Liver (tissue), 9 donors: ENCODE measurements around the gene TWIST1. TPM values are rescaled to one million over a fixed set of nuclear protein-coding genes. Genes with fewer than 3 reads are reported as not detected.

Source experiments
- DNase-seq: peaks from one replicate; pipeline ENCODE4 v3.0.0-alpha.2; 2017; ENCODE audit warnings: low spot score
- H3K27ac ChIP-seq, 2 donors: one replicate each; pipeline ENCODE4 v1.7.0; 2013; ENCODE audit warnings: inconsistent platforms in 2 of 2, low read length in 2 of 2, control low read depth in 1 of 2, low read depth in 1 of 2, mild to moderate bottlenecking in 1 of 2
- H3K27me3 ChIP-seq, 4 donors: one replicate each; pipeline versions ENCODE4 v1.6.1 to v1.7.0; 2013; ENCODE audit warnings: low read length in 3 of 4, inconsistent platforms in 1 of 4, mild to moderate bottlenecking in 1 of 4, moderate library complexity in 1 of 4; ENCODE audit not compliant: control insufficient read depth in 4 of 4, insufficient read depth in 4 of 4
- H3K36me3 ChIP-seq, 4 donors: one replicate each; pipeline versions ENCODE4 v1.6.1 to v1.7.0; 2013; ENCODE audit warnings: low read length in 3 of 4, mild to moderate bottlenecking in 3 of 4, low read depth in 1 of 4, moderate library complexity in 1 of 4; ENCODE audit not compliant: control insufficient read depth in 4 of 4, insufficient read depth in 3 of 4
- H3K4me1 ChIP-seq, 4 donors: one replicate each; pipeline versions ENCODE4 v1.6.1 to v1.7.0; 2013; ENCODE audit warnings: low read length in 3 of 4, mild to moderate bottlenecking in 3 of 4, moderate library complexity in 1 of 4; ENCODE audit not compliant: control insufficient read depth in 4 of 4, insufficient read depth in 4 of 4
- H3K4me3 ChIP-seq, 3 donors: one replicate each; pipeline versions ENCODE4 v1.6.1 to v1.7.0; 2013; ENCODE audit warnings: low read length in 3 of 3, control low read depth in 1 of 3, low read depth in 1 of 3, mild to moderate bottlenecking in 1 of 3
- H3K9ac ChIP-seq, 2 donors: one replicate each; pipeline ENCODE4 v1.7.0; 2013; ENCODE audit warnings: low read length in 2 of 2, mild to moderate bottlenecking in 2 of 2, moderate library complexity in 2 of 2, control low read depth in 1 of 2, low read depth in 1 of 2
- H3K9me3 ChIP-seq, 4 donors: one replicate each; pipeline versions ENCODE4 v1.6.1 to v1.7.0; 2013; ENCODE audit warnings: low read length in 3 of 4; ENCODE audit not compliant: control insufficient read depth in 4 of 4
- EGR1 ChIP-seq, 2 donors: IDR thresholded peaks; 2 replicates each; pipeline ENCODE4 v1.6.1; 2016 to 2018; ENCODE audit warnings: antibody characterized with exemption in 2 of 2, low read depth in 2 of 2
- FOXA1 ChIP-seq: IDR thresholded peaks from 2 replicates; pipeline ENCODE4 v1.6.1; 2016; ENCODE audit warnings: antibody characterized with exemption
- FOXA2 ChIP-seq: IDR thresholded peaks from 2 replicates; pipeline ENCODE4 v1.6.1; 2016; ENCODE audit warnings: antibody characterized with exemption
- GABPA ChIP-seq, 2 donors: IDR thresholded peaks in 1 of 2; conservative IDR thresholded peaks in 1 of 2; 2 replicates each; pipeline ENCODE4 v1.6.1; 2016; ENCODE audit warnings: antibody characterized with exemption in 2 of 2, mild to moderate bottlenecking in 1 of 2, moderate library complexity in 1 of 2
- HNF4A ChIP-seq, 2 donors: conservative IDR thresholded peaks; 2 replicates each; pipeline ENCODE4 v1.6.1; 2016; ENCODE audit warnings: antibody characterized with exemption in 2 of 2, mild to moderate bottlenecking in 2 of 2
- HNF4G ChIP-seq: IDR thresholded peaks from 2 replicates; pipeline ENCODE4 v1.6.1; 2016; ENCODE audit warnings: antibody characterized with exemption
- JUND ChIP-seq, 2 donors: IDR thresholded peaks; 2 replicates each; pipeline ENCODE4 v1.6.1; 2016; ENCODE audit warnings: antibody characterized with exemption in 2 of 2
- NR2F2 ChIP-seq: IDR thresholded peaks from 2 replicates; pipeline ENCODE4 v1.6.1; 2016; ENCODE audit warnings: antibody characterized with exemption
- RAD21 ChIP-seq, 2 donors: IDR thresholded peaks; 2 replicates each; pipeline ENCODE4 v1.6.1; 2016; ENCODE audit warnings: antibody characterized with exemption in 2 of 2, mild to moderate bottlenecking in 2 of 2
- RXRA ChIP-seq, 2 donors: IDR thresholded peaks; 2 replicates each; pipeline ENCODE4 v1.6.1; 2017 to 2018; ENCODE audit warnings: antibody characterized with exemption in 2 of 2, mild to moderate bottlenecking in 1 of 2
- SP1 ChIP-seq: IDR thresholded peaks from 2 replicates; pipeline ENCODE4 v1.6.1; 2018; ENCODE audit warnings: antibody characterized with exemption, mild to moderate bottlenecking
- TAF1 ChIP-seq: conservative IDR thresholded peaks from 2 replicates; pipeline ENCODE4 v1.6.1; 2016; ENCODE audit warnings: antibody characterized with exemption, mild to moderate bottlenecking
- YY1 ChIP-seq: IDR thresholded peaks from 2 replicates; pipeline ENCODE4 v1.6.1; 2016; ENCODE audit warnings: antibody characterized with exemption, mild to moderate bottlenecking
- WGBS: extraction: QIAGEN DNeasy Blood & Tissue Kit; methylation state at CpG from one replicate; pipeline ENCODE4 v1.1.7; 2013; 5-methylcytosine and 5-hydroxymethylcytosine counted together
- polyA plus RNA-seq, 2 donors: library from polyadenylated mRNA; stranded (reverse) in 1 of 2; unstranded in 1 of 2; fragments of 200-250 nt in 1 of 2; fragments of >200 nt in 1 of 2; fragmentation: Nextera tagmentation in 1 of 2; extraction: Ambion mirVana in 1 of 2; gene quantifications; one replicate each; pipeline versions ENCODE4 v1.2.1 to v1.2.3, GENCODE V29; 2013 to 2015
- total RNA-seq, 2 donors: library from RNA; depleted of rRNA; stranded (reverse); fragments of >200 nt; gene quantifications; one replicate each; pipeline ENCODE4 v1.2.3, GENCODE V29; 2014
- TF ChIP-seq, protein P1 (sequence below): fragments of 150-350 bp; IDR thresholded peaks from 2 replicates; pipeline ENCODE4 v1.5.1; 2017; ENCODE audit warnings: improper control_type of control experiment, low read depth, low read length; ENCODE audit not compliant: missing input control
- TF ChIP-seq, protein P2 (sequence below): IDR thresholded peaks from 2 replicates; pipeline ENCODE4 v1.6.1; 2016; ENCODE audit warnings: antibody characterized with exemption, mild to moderate bottlenecking
- TF ChIP-seq, protein P3 (sequence below): IDR thresholded peaks from 2 replicates; pipeline ENCODE4 v1.6.1; 2016; ENCODE audit warnings: antibody characterized with exemption
- TF ChIP-seq, protein P4 (sequence below): IDR thresholded peaks from 2 replicates; pipeline ENCODE4 v1.6.1; 2016; ENCODE audit warnings: antibody characterized with exemption
- TF ChIP-seq, protein P5 (sequence below): IDR thresholded peaks from 2 replicates; pipeline ENCODE4 v1.6.1; 2016; ENCODE audit warnings: antibody characterized with exemption
- donor health status: healthy.
- donor health status: healthy.
- donor health status: healthy.
- donor health status: healthy.
- donor health status: healthy.

The TWIST1 gene
- total and polyA plus RNA-seq, 4 donors: 0.15 to 0.19 (median 0.17) TPM; not detected in 1

DNA sequence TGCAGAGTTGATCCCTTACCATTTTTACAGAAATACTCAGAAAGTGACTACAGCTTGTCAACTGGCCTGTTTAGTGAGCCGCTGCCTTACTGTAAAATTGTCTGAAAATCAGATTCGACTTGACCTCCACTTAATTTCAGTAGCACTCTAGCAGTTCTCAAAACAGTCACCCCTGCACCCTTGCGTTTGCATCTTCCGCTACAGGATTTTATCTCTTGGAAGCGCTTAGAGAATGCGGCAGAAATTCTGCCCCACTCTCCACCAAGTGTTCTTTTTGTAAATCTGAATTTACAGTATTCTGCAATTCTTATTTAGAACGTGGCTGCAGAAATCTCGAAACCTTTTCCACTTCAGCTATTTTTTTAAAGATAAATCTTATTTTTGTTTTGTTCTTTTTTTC lies 1.9 kb upstream of the TWIST1 start:
- H3K4me1 ChIP-seq: peaks cover 0 to 18% (median 10%) of the 10 kb centered on the region in 4 donors
- no peak overlapping the region for H3K27ac ChIP-seq
- H3K27me3 ChIP-seq: peaks cover 0 to 11% (median 6%) of the 10 kb centered on the region in 4 donors
- H3K9me3 ChIP-seq: no peaks in the 10 kb centered on the region
- DNase-seq: no peak
- WGBS: 14% methylated on average over 8 of the region's 8 CpGs
- H3K4me3 ChIP-seq: no peak overlapping the region
- H3K9ac ChIP-seq: no peak overlapping the region
- TF ChIP-seq, protein P1, sequence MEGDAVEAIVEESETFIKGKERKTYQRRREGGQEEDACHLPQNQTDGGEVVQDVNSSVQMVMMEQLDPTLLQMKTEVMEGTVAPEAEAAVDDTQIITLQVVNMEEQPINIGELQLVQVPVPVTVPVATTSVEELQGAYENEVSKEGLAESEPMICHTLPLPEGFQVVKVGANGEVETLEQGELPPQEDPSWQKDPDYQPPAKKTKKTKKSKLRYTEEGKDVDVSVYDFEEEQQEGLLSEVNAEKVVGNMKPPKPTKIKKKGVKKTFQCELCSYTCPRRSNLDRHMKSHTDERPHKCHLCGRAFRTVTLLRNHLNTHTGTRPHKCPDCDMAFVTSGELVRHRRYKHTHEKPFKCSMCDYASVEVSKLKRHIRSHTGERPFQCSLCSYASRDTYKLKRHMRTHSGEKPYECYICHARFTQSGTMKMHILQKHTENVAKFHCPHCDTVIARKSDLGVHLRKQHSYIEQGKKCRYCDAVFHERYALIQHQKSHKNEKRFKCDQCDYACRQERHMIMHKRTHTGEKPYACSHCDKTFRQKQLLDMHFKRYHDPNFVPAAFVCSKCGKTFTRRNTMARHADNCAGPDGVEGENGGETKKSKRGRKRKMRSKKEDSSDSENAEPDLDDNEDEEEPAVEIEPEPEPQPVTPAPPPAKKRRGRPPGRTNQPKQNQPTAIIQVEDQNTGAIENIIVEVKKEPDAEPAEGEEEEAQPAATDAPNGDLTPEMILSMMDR: no peak
- TF ChIP-seq GABPA (IDR thresholded peaks at IDR 0.05 in 1 of 2, conservative IDR thresholded peaks at IDR 0.05 in 1 of 2) (no peak), JUND (IDR thresholded peaks at IDR 0.05) (no peak), TAF1 (no peak), FOXA1 (no peak), NR2F2 (no peak), YY1 (no peak), HNF4G (no peak), SP1 (no peak), FOXA2 (no peak), RAD21 (IDR thresholded peaks at IDR 0.05) (no peak), RXRA (IDR thresholded peaks at IDR 0.05) (no peak), EGR1 (IDR thresholded peaks at IDR 0.05; ENCODE audit: low read depth in 2 of 2) (no peak), HNF4A (conservative IDR thresholded peaks at IDR 0.05) (no peak)
- TF ChIP-seq, protein P2, sequence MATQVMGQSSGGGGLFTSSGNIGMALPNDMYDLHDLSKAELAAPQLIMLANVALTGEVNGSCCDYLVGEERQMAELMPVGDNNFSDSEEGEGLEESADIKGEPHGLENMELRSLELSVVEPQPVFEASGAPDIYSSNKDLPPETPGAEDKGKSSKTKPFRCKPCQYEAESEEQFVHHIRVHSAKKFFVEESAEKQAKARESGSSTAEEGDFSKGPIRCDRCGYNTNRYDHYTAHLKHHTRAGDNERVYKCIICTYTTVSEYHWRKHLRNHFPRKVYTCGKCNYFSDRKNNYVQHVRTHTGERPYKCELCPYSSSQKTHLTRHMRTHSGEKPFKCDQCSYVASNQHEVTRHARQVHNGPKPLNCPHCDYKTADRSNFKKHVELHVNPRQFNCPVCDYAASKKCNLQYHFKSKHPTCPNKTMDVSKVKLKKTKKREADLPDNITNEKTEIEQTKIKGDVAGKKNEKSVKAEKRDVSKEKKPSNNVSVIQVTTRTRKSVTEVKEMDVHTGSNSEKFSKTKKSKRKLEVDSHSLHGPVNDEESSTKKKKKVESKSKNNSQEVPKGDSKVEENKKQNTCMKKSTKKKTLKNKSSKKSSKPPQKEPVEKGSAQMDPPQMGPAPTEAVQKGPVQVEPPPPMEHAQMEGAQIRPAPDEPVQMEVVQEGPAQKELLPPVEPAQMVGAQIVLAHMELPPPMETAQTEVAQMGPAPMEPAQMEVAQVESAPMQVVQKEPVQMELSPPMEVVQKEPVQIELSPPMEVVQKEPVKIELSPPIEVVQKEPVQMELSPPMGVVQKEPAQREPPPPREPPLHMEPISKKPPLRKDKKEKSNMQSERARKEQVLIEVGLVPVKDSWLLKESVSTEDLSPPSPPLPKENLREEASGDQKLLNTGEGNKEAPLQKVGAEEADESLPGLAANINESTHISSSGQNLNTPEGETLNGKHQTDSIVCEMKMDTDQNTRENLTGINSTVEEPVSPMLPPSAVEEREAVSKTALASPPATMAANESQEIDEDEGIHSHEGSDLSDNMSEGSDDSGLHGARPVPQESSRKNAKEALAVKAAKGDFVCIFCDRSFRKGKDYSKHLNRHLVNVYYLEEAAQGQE: no peak
- TF ChIP-seq, protein P3, sequence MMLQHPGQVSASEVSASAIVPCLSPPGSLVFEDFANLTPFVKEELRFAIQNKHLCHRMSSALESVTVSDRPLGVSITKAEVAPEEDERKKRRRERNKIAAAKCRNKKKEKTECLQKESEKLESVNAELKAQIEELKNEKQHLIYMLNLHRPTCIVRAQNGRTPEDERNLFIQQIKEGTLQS: no peak
- TF ChIP-seq, protein P4, sequence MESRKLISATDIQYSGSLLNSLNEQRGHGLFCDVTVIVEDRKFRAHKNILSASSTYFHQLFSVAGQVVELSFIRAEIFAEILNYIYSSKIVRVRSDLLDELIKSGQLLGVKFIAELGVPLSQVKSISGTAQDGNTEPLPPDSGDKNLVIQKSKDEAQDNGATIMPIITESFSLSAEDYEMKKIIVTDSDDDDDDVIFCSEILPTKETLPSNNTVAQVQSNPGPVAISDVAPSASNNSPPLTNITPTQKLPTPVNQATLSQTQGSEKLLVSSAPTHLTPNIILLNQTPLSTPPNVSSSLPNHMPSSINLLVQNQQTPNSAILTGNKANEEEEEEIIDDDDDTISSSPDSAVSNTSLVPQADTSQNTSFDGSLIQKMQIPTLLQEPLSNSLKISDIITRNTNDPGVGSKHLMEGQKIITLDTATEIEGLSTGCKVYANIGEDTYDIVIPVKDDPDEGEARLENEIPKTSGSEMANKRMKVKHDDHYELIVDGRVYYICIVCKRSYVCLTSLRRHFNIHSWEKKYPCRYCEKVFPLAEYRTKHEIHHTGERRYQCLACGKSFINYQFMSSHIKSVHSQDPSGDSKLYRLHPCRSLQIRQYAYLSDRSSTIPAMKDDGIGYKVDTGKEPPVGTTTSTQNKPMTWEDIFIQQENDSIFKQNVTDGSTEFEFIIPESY: no peak
- TF ChIP-seq, protein P5, sequence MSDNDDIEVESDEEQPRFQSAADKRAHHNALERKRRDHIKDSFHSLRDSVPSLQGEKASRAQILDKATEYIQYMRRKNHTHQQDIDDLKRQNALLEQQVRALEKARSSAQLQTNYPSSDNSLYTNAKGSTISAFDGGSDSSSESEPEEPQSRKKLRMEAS: no peak
- no peaks in the 10 kb centered on the region for H3K36me3 ChIP-seq
